Stomach (tissue), 9 donors: Measurements from ENCODE around the gene NEDD4L. TPM values are rescaled to one million over a fixed set of nuclear protein-coding genes. Genes with fewer than 3 reads are reported as not detected.
A peak's percentile ranks its signal among the peaks of the same experiment; 100 is the strongest.

Experiments
- DNase-seq, 2 donors: peaks; one replicate each; pipeline versions ENCODE4 v3.0.0 to v3.0.0-alpha.2; 2013 to 2019
- H3K27ac ChIP-seq, 5 donors: fragments of 200-600 bp in 4 of 5; sonication (generic) in 4 of 5; one replicate each; pipeline ENCODE4 v1.5.1; 2013 to 2019; ENCODE audit warnings: mild to moderate bottlenecking in 1 of 5, moderate library complexity in 1 of 5
- H3K27me3 ChIP-seq, 3 donors: fragments of 200-600 bp; sonication (generic); one replicate each; pipeline ENCODE4 v1.5.1; 2017 to 2019; ENCODE audit warnings: mixed run types in 1 of 3
- H3K36me3 ChIP-seq, 4 donors: fragments of 200-600 bp; sonication (generic); 1 replicate in 3 of 4; 2 replicates in 1 of 4; pipeline ENCODE4 v1.5.1; 2016 to 2019
- H3K4me1 ChIP-seq, 4 donors: fragments of 200-600 bp; sonication (generic); one replicate each; pipeline ENCODE4 v1.5.1; 2016 to 2019
- H3K4me3 ChIP-seq, 4 donors: fragments of 200-600 bp; sonication (generic) in 3 of 4; one replicate each; pipeline ENCODE4 v1.5.1; 2016 to 2019; ENCODE audit warnings: mild to moderate bottlenecking in 1 of 4
- H3K9me3 ChIP-seq, 4 donors: fragments of 200-600 bp; sonication (generic); one replicate each; pipeline ENCODE4 v1.5.1; 2016 to 2019
- EP300 ChIP-seq: sonication (generic); formaldehyde crosslinking; IDR thresholded peaks from one replicate; pipeline ENCODE4 v1.6.1; 2017; ENCODE audit warnings: antibody characterized with exemption
- POLR2A ChIP-seq, 4 donors: fragments of 450-650 bp; IDR thresholded peaks; one replicate each; pipeline ENCODE4 v1.6.1; 2016; ENCODE audit warnings: antibody characterized with exemption in 4 of 4, control low read depth in 2 of 4, mild to moderate bottlenecking in 1 of 4, moderate library complexity in 1 of 4
- POLR2AphosphoS5 ChIP-seq, 3 donors: sonication (generic); formaldehyde crosslinking; IDR thresholded peaks; one replicate each; pipeline ENCODE4 v1.6.1; 2016; ENCODE audit warnings: antibody characterized with exemption in 3 of 3
- WGBS, 5 donors: extraction: QIAGEN DNeasy Blood & Tissue Kit in 3 of 5; methylation state at CpG; one replicate each; pipeline versions ENCODE4 v1.1.5 to v1.1.7; 2013 to 2018; 5-methylcytosine and 5-hydroxymethylcytosine counted together
- intact Hi-C: fragments of 100-400 bp; cut with DNase I; formaldehyde crosslinking; loops from one replicate; pipeline ENCODE4 v1.15.1; 2023; ENCODE audit warnings: low total_unique reads
- polyA plus RNA-seq, 3 donors: library from polyadenylated mRNA; stranded (reverse); fragments of 200-250 nt; gene quantifications; one replicate each; pipeline ENCODE4 v1.2.3, GENCODE V29; 2013
- total RNA-seq, 5 donors: library from RNA; depleted of rRNA; stranded (reverse); fragments of >200 nt; gene quantifications; one replicate each; pipeline versions ENCODE4 v1.1.0 to v1.2.3, GENCODE V29; 2014 to 2016
- TF ChIP-seq, protein P1 (sequence below), 7 experiments: fragments of 450-650 bp in 4 of 7; fragments of 200-600 bp in 3 of 7; sonication (generic) in 3 of 7; IDR thresholded peaks; one replicate each; pipeline ENCODE4 v1.5.1; 2016 to 2019; ENCODE audit warnings: antibody characterized with exemption in 7 of 7, control low read depth in 2 of 7, mild to moderate bottlenecking in 1 of 7
- donor health status: healthy with polysubstance abuse.
- donor health status: Bipolar disorder and iron deficiency.
- donor health status: healthy.

NEDD4L gene
- total and polyA plus RNA-seq, 8 donors = 46.1 to 315 (median 129) TPM

DNA sequence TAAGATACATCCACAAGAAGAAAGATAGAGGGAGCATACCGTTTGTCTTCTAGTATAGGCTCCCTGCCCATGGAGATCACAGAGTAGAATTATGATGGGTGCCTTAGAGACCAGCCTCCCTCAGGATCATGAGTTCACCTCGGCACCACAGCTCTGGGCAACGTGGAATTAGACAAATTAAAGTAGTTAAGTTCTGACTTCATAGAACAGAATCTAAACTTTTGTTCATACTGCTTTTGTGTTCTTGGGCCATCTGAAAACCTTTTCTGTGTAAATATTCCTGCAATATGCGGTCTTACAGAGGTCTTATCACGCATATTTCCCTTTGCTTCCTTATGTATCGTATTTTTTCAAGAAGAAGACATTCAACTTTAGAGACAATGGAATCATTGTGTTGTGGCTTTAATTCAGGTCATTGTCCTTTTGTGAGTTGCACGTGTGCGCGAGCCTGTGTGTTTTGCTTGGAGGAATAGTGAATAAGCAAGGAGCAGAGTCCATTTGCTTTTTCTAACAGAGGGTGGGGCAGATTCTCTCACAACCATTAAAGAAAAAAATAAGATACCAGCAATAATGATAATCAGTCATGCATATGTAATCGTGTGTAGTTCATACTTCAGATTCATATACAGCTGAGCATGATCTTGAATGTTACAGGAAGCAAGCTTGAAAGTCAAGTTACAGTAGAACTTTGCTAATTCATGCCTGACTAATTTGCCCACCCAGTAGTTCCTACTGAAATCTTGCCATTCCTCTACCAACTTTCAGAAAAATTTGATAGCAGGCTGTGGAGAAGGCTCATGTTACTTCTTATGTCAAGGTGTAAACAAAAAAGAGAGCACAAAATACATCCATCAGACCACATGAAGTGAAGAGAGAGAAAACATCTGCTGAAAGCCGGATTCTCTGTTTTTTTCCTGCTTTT lies 243.6 kb downstream of the NEDD4L start:
- peak in 2 of 3 donors; percentile 35 to 42 for TF ChIP-seq POLR2AphosphoS5 (IDR thresholded peaks at IDR 0.05)
- TF ChIP-seq, protein P1, sequence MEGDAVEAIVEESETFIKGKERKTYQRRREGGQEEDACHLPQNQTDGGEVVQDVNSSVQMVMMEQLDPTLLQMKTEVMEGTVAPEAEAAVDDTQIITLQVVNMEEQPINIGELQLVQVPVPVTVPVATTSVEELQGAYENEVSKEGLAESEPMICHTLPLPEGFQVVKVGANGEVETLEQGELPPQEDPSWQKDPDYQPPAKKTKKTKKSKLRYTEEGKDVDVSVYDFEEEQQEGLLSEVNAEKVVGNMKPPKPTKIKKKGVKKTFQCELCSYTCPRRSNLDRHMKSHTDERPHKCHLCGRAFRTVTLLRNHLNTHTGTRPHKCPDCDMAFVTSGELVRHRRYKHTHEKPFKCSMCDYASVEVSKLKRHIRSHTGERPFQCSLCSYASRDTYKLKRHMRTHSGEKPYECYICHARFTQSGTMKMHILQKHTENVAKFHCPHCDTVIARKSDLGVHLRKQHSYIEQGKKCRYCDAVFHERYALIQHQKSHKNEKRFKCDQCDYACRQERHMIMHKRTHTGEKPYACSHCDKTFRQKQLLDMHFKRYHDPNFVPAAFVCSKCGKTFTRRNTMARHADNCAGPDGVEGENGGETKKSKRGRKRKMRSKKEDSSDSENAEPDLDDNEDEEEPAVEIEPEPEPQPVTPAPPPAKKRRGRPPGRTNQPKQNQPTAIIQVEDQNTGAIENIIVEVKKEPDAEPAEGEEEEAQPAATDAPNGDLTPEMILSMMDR (IDR thresholded peaks at IDR 0.05) = no peak
- Histone ChIP-seq H3K36me3 (no peaks in the 10 kb centered on the region), H3K4me3 (no peak overlapping the region), H3K9me3 (no peaks in the 10 kb centered on the region), H3K4me1 (peaks cover 6 to 90% (median 39%) of the 10 kb centered on the region in 4 donors), H3K27ac (peak overlapping the region; percentile 83 to 97 (median 88)), H3K27me3 (no peaks in the 10 kb centered on the region)
- peak; percentile 51 to 78 for DNase-seq
- WGBS, 5 donors = 31 to 53% (median 39%) methylated on average over 11 of the region's 11 CpGs
- intact Hi-C loops = no loop called here

DNA sequence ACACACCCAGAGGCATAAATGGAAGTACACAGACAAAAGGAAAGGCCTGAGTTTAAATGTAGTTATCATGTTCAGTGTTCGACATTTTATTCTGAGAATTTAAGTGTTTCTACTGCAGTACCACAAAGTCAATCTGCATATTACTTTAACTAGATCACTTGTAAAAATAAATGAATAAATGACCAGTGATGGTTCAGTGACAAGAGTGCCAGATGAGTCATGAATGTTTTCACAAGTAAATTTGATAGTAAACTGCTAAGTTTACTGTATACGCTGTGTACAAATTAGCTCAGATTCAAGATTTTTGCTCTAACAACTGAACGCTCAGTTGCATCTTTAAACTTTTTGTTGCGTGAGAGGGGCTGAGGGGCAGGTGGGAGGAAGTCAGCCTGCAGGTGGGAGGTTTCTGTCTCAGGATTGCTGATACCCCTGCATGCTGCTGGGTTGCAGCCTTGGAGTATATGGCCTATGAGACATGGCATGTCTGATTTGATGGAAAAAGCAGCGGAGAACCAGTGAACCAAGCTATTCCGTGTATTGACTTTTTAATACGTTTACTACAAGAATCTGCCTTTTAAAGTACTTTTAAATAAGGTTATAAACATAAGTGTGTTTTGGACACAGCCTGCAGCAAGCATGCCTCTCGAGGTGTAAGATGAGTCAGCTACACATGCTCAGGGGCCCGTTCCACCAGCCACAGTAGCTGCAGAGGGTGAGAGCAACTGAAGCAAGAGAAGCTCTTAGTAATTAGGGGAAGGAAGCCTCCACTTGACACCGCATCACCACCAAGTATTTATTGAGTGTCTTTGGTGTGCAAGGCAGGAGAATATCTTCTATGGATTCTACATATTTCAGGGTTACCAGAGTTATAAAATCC lies 245.1 kb downstream of the NEDD4L start:
- H3K4me1 ChIP-seq = peaks cover 6 to 90% (median 33%) of the 10 kb centered on the region in 4 donors
- no peak overlapping the region for H3K4me3 ChIP-seq
- DNase-seq = peak in 1 of 2 donors; percentile 42
- peak overlapping the region; percentile 83 to 93 (median 86) for H3K27ac ChIP-seq
- H3K27me3 ChIP-seq = no peaks in the 10 kb centered on the region
- intact Hi-C loops = no loop called here
- TF ChIP-seq, protein P1 (IDR thresholded peaks at IDR 0.05) = no peak
- TF ChIP-seq POLR2A (IDR thresholded peaks at IDR 0.05) (no peak), EP300 (no peak), POLR2AphosphoS5 (IDR thresholded peaks at IDR 0.05) (no peak)
- no peaks in the 10 kb centered on the region for H3K36me3 ChIP-seq
- H3K9me3 ChIP-seq = no peaks in the 10 kb centered on the region
- 65 to 75% (median 71%) methylated on average over 10 of the region's 10 CpGs for WGBS, 5 donors

DNA sequence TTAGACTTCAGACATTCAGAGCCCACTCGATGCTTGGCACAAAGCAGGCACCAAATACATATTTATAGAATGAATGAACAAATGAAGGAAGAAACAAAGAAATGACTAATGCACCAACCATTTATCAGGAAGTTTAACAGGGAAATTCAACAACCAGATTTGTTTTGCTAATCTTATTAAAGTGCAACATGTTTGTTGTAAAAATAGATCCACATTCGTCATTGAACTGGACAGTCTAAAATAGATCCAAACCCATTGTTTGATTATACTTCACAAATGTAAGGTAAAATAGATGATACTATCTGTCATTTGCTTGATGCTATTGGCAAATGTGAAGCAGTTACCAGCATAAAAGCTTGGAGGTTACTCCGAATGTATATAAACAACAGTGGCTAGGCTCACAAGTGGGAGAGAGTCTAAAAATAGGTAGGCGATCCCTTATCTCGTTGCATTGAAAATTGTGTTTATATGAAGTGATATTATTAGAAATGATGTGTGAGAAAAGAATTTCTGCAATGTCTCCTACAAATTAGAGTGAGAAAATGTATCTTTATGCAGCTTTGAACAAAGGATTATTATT lies 246.2 kb downstream of the NEDD4L start:
- no peak for DNase-seq
- WGBS, 5 donors = 19 to 31% (median 22%) methylated on average over 5 of the region's 5 CpGs

More for the DNA sequence above, 246.2 kb downstream of the NEDD4L start:
- Histone ChIP-seq H3K4me3 (no peak overlapping the region), H3K27ac (peak overlapping the region in 4 of 5 donors; percentile 83 to 93 (median 87)), H3K36me3 (no peaks in the 10 kb centered on the region), H3K4me1 (peaks cover 6 to 82% (median 29%) of the 10 kb centered on the region in 4 donors), H3K9me3 (no peaks in the 10 kb centered on the region), H3K27me3 (no peaks in the 10 kb centered on the region)
- TF ChIP-seq POLR2AphosphoS5 (IDR thresholded peaks at IDR 0.05) (no peak), POLR2A (IDR thresholded peaks at IDR 0.05) (no peak), EP300 (no peak)
- TF ChIP-seq, protein P1 (IDR thresholded peaks at IDR 0.05) = no peak
- intact Hi-C loops = no loop called here
